DND-41 (cell line): ENCODE data around the gene RAPGEF5.

ENCODE experiments used
- ATAC-seq: fragments of 200-7000 bp; cut with Tn5 transposase; 3 replicates; pipeline ENCODE4 v1.9.1; 2021; ENCODE audit warnings: low read depth; ENCODE audit not compliant: insufficient read depth
- DNase-seq: peaks from one replicate; pipeline ENCODE4 v3.0.0-alpha.2; 2020
- H2AFZ ChIP-seq: 2 replicates; pipeline ENCODE4 v1.6.0; 2012; ENCODE audit warnings: low read depth, low read length
- H3K27ac ChIP-seq: 2 replicates; pipeline ENCODE4 v1.5.1; 2012; ENCODE audit warnings: low read length, inconsistent platforms
- H3K27me3 ChIP-seq: fragments of 200-600 bp; sonication (generic); 2 replicates; pipeline ENCODE4 v1.6.0; 2012; ENCODE audit warnings: low read length, mild to moderate bottlenecking, inconsistent platforms; ENCODE audit not compliant: insufficient read depth, poor library complexity
- H3K36me3 ChIP-seq: 2 replicates; pipeline ENCODE4 v1.5.1; 2012; ENCODE audit warnings: low read length, inconsistent platforms; ENCODE audit not compliant: insufficient read depth
- H3K4me1 ChIP-seq: 2 replicates; pipeline ENCODE4 v1.5.1; 2012; ENCODE audit warnings: mild to moderate bottlenecking, low read length; ENCODE audit not compliant: insufficient read depth
- H3K4me2 ChIP-seq: 2 replicates; pipeline ENCODE4 v1.6.0; 2012; ENCODE audit warnings: mild to moderate bottlenecking, moderate library complexity, low read length, inconsistent platforms; ENCODE audit not compliant: insufficient read depth
- H3K4me3 ChIP-seq, 2 experiments: fragments of 200-600 bp in 1 of 2; shearing (Covaris generic) in 1 of 2; 2 replicates each; pipeline ENCODE4 v1.5.1; 2012 to 2016; ENCODE audit warnings: inconsistent platforms in 2 of 2, low read length in 2 of 2, mild to moderate bottlenecking in 2 of 2, low read depth in 1 of 2, moderate library complexity in 1 of 2
- H3K79me2 ChIP-seq: 2 replicates; pipeline ENCODE4 v1.6.0; 2012; ENCODE audit warnings: low read length, inconsistent platforms; ENCODE audit not compliant: insufficient read depth
- H3K9ac ChIP-seq: 2 replicates; pipeline ENCODE4 v1.6.0; 2012; ENCODE audit warnings: low read depth, mild to moderate bottlenecking, inconsistent platforms, low read length, moderate library complexity
- H3K9me3 ChIP-seq: 2 replicates; pipeline ENCODE4 v1.5.1; 2012; ENCODE audit warnings: low read length, moderate library complexity, mild to moderate bottlenecking, inconsistent platforms; ENCODE audit not compliant: insufficient read depth, severe bottlenecking
- H4K20me1 ChIP-seq: 2 replicates; pipeline ENCODE4 v1.6.0; 2012; ENCODE audit warnings: low read length; ENCODE audit not compliant: insufficient read depth
- CTCF ChIP-seq: IDR thresholded peaks from 2 replicates; pipeline ENCODE4 v1.5.1; 2012; ENCODE audit warnings: borderline replicate concordance, low read length, moderate library complexity, mild to moderate bottlenecking; ENCODE audit not compliant: poor library complexity, severe bottlenecking; ENCODE audit errors: extremely low read depth
- EZH2 ChIP-seq: IDR thresholded peaks from 3 replicates; pipeline ENCODE4 v1.6.1; 2012; ENCODE audit warnings: borderline replicate concordance, low read depth, mild to moderate bottlenecking, moderate library complexity, low read length, inconsistent platforms; ENCODE audit not compliant: severe bottlenecking

RAPGEF5 gene

GRCh38 chr7:22280031-22280430 is 76.9 kb downstream of the RAPGEF5 start:
- Histone ChIP-seq H3K4me2 (no peak overlapping the region), H3K9me3 (no peaks in the 10 kb centered on the region), H3K36me3 (peaks cover 43% of the 10 kb centered on the region), H3K27ac (peak overlapping the region; percentile 95), H4K20me1 (no peaks in the 10 kb centered on the region), H3K9ac (no peak overlapping the region), H3K27me3 (no peaks in the 10 kb centered on the region), H3K79me2 (peaks cover 68% of the 10 kb centered on the region), H3K4me3 (no peak overlapping the region), H3K4me1 (peaks cover 91% of the 10 kb centered on the region), H2AFZ (no peak overlapping the region)
- DNase-seq (no peak), ATAC-seq (no peak)
- TF ChIP-seq CTCF (no peak), EZH2 (no peak)

- Histone ChIP-seq H3K9me3 (no peaks in the 10 kb centered on the region), H3K36me3 (peaks cover 45% of the 10 kb centered on the region), H3K79me2 (peaks cover 67% of the 10 kb centered on the region), H2AFZ (no peak overlapping the region), H3K4me1 (peaks cover 90% of the 10 kb centered on the region), H4K20me1 (no peaks in the 10 kb centered on the region), H3K27me3 (no peaks in the 10 kb centered on the region), H3K9ac (no peak overlapping the region), H3K4me2 (no peak overlapping the region), H3K27ac (peak overlapping the region; percentile 95), H3K4me3 (no peak overlapping the region)
- ATAC-seq, result no peak
- TF ChIP-seq EZH2 (no peak), CTCF (no peak)
- DNase-seq, result no peak
Observed at GRCh38 chr7:22278660-22279059, 78.3 kb downstream of the RAPGEF5 start.

GRCh38 chr7:22277375-22277774 is 79.6 kb downstream of the RAPGEF5 start:
- ATAC-seq, result no peak
- H3K4me2 ChIP-seq, result no peak overlapping the region
- H3K27ac ChIP-seq, result peak overlapping the region; percentile 95
- H3K79me2 ChIP-seq, result peaks cover 61% of the 10 kb centered on the region
- TF ChIP-seq CTCF (no peak), EZH2 (no peak)
- H3K4me1 ChIP-seq, result peaks cover 80% of the 10 kb centered on the region
- H2AFZ ChIP-seq, result no peak overlapping the region
- H3K36me3 ChIP-seq, result peaks cover 44% of the 10 kb centered on the region
- no peaks in the 10 kb centered on the region for H3K9me3 ChIP-seq
- H4K20me1 ChIP-seq, result no peaks in the 10 kb centered on the region
- no peak for DNase-seq
- H3K4me3 ChIP-seq, result no peak overlapping the region
- H3K27me3 ChIP-seq, result no peaks in the 10 kb centered on the region
- peak overlapping the region; percentile 49; the same call in 1 of the 2 replicates for H3K9ac ChIP-seq

GRCh38 chr7:22275661-22276060 is 81.3 kb downstream of the RAPGEF5 start:
- peak overlapping the region; percentile 47 for H3K9ac ChIP-seq
- peak overlapping the region; percentile 95 for H3K27ac ChIP-seq
- ATAC-seq (peak; percentile 86), DNase-seq (peak; percentile 64)
- H3K36me3 ChIP-seq, result peaks cover 35% of the 10 kb centered on the region
- no peak for TF ChIP-seq CTCF
- TF ChIP-seq EZH2, result no peak
- no peak overlapping the region; a peak in 1 of 4 replicates for H3K4me3 ChIP-seq
- no peaks in the 10 kb centered on the region for H4K20me1 ChIP-seq
- H3K27me3 ChIP-seq, result no peaks in the 10 kb centered on the region
- no peak overlapping the region; the same call in 1 of the 2 replicates for H2AFZ ChIP-seq
- H3K4me1 ChIP-seq, result peaks cover 65% of the 10 kb centered on the region
- no peaks in the 10 kb centered on the region for H3K9me3 ChIP-seq
- H3K79me2 ChIP-seq, result peaks cover 44% of the 10 kb centered on the region
- H3K4me2 ChIP-seq, result no peak overlapping the region
